Measurements from ENCODE around the gene TP53BP2. TPM values are rescaled to one million over a fixed set of nuclear protein-coding genes. Genes with fewer than 3 reads are reported as not detected.

The TP53BP2 gene
- polyA plus RNA-seq, 1 donor from 2014 or later = 25.2 TPM

GRCh38 chr1:223780318-223780717, 65.4 kb downstream of the TP53BP2 start:
- H3K4me3 ChIP-seq (ENCODE audit: low read length) = no peak overlapping the region
- peaks cover 12% of the 10 kb centered on the region for H3K36me3 ChIP-seq (ENCODE audit: insufficient read depth, low read length)
- peak overlapping the region; percentile 64 for H3K27ac ChIP-seq (ENCODE audit: low read length)
- H4K20me1 ChIP-seq (ENCODE audit: insufficient read depth) = no peaks in the 10 kb centered on the region
- no peak overlapping the region for H3K9ac ChIP-seq (ENCODE audit: low read length)
- no peak overlapping the region for H2AFZ ChIP-seq (ENCODE audit: low read depth, low read length)
- H3K9me3 ChIP-seq (ENCODE audit: low read length) = no peaks in the 10 kb centered on the region
- H3K79me2 ChIP-seq (replicated peaks; ENCODE audit: insufficient read depth, low read length) = no peaks in the 10 kb centered on the region
- H3F3A ChIP-seq (ENCODE audit: insufficient read depth, low read length, poor library complexity, severe bottlenecking) = peaks cover 3% of the 10 kb centered on the region
- H3K9me2 ChIP-seq (ENCODE audit: insufficient read depth, low read length) = no peaks in the 10 kb centered on the region
- no peak for TF ChIP-seq MXI1 (conservative IDR thresholded peaks at IDR 0.05; ENCODE audit: poor library complexity, severe bottlenecking)
- TF ChIP-seq SMC3 (conservative IDR thresholded peaks at IDR 0.05; ENCODE audit: poor library complexity) = no peak
- TF ChIP-seq RAD21 (conservative IDR thresholded peaks at IDR 0.05) = no peak
- TF ChIP-seq POLR2AphosphoS5 (IDR thresholded peaks at IDR 0.05) = no peak
- no peak for TF ChIP-seq REST (IDR thresholded peaks at IDR 0.05; ENCODE audit: borderline replicate concordance)
- TF ChIP-seq TAF1 (IDR thresholded peaks at IDR 0.05; ENCODE audit: low read depth) = no peak
- TF ChIP-seq EZH2 (IDR thresholded peaks at IDR 0.05; ENCODE audit: borderline replicate concordance, insufficient read depth, low read length, poor library complexity, severe bottlenecking) = no peak
- TF ChIP-seq CTCF (IDR thresholded peaks at IDR 0.05; ENCODE audit: poor library complexity, severe bottlenecking) = no peak
- no peak for TF ChIP-seq EP300 (conservative IDR thresholded peaks at IDR 0.05; ENCODE audit: poor library complexity, severe bottlenecking)
- no peak overlapping the region for H3K4me2 ChIP-seq (ENCODE audit: low read length)
- H3K27me3 ChIP-seq (ENCODE audit: insufficient read depth, low read depth, low read length) = no peaks in the 10 kb centered on the region

- H3K27ac ChIP-seq (ENCODE audit: low read length) = no peak overlapping the region
- H3K36me3 ChIP-seq (ENCODE audit: insufficient read depth, low read length) = peaks cover 15% of the 10 kb centered on the region
- no peak overlapping the region for H3K4me3 ChIP-seq (ENCODE audit: low read length)
- H3K4me2 ChIP-seq (ENCODE audit: low read length) = no peak overlapping the region
- no peaks in the 10 kb centered on the region for H3K79me2 ChIP-seq (replicated peaks; ENCODE audit: insufficient read depth, low read length)
- TF ChIP-seq REST (IDR thresholded peaks at IDR 0.05; ENCODE audit: borderline replicate concordance) = no peak
- H4K20me1 ChIP-seq (ENCODE audit: insufficient read depth) = no peaks in the 10 kb centered on the region
- H3K9ac ChIP-seq (ENCODE audit: low read length) = no peak overlapping the region
- no peaks in the 10 kb centered on the region for H3K27me3 ChIP-seq (ENCODE audit: insufficient read depth, low read depth, low read length)
- H2AFZ ChIP-seq (ENCODE audit: low read depth, low read length) = no peak overlapping the region
- no peaks in the 10 kb centered on the region for H3K9me2 ChIP-seq (ENCODE audit: insufficient read depth, low read length)
- H3K9me3 ChIP-seq (ENCODE audit: low read length) = no peaks in the 10 kb centered on the region
- H3F3A ChIP-seq (ENCODE audit: insufficient read depth, low read length, poor library complexity, severe bottlenecking) = peaks cover 3% of the 10 kb centered on the region
Observed at GRCh38 chr1:223776826-223777454, 68.8 kb downstream of the TP53BP2 start.

All from neural cell (in vitro differentiated cells).